Activated naive CD4-positive, alpha-beta T cell treated with anti-CD3 and anti-CD28 coated beads, Interleukin-2, amount 50 U/mL, for 24 hours (primary cell): ENCODE results near the gene ARHGEF3.
"Not testable (repeated sequence)": the region's sequence is repeated elsewhere in the genome, so short reads cannot be mapped to it uniquely, and the experiment has no call there.

ENCODE experiments used
- H3K27ac Mint-ChIP-seq: one replicate; pipeline ENCODE4 v1.8.0; 2021; ENCODE audit warnings: mild to moderate bottlenecking, mixed read lengths
- H3K27me3 Mint-ChIP-seq: one replicate; pipeline ENCODE4 v1.8.0; 2021; ENCODE audit warnings: mixed read lengths
- H3K36me3 Mint-ChIP-seq: one replicate; pipeline ENCODE4 v1.8.0; 2021; ENCODE audit warnings: mixed read lengths
- H3K4me1 Mint-ChIP-seq: one replicate; pipeline ENCODE4 v1.8.0; 2021; ENCODE audit warnings: mixed read lengths
- H3K4me3 Mint-ChIP-seq: one replicate; pipeline ENCODE4 v1.8.0; 2021; ENCODE audit warnings: mild to moderate bottlenecking, mixed read lengths
- H3K9me3 Mint-ChIP-seq: one replicate; pipeline ENCODE4 v1.8.0; 2021; ENCODE audit warnings: mixed read lengths

ARHGEF3 gene

DNA sequence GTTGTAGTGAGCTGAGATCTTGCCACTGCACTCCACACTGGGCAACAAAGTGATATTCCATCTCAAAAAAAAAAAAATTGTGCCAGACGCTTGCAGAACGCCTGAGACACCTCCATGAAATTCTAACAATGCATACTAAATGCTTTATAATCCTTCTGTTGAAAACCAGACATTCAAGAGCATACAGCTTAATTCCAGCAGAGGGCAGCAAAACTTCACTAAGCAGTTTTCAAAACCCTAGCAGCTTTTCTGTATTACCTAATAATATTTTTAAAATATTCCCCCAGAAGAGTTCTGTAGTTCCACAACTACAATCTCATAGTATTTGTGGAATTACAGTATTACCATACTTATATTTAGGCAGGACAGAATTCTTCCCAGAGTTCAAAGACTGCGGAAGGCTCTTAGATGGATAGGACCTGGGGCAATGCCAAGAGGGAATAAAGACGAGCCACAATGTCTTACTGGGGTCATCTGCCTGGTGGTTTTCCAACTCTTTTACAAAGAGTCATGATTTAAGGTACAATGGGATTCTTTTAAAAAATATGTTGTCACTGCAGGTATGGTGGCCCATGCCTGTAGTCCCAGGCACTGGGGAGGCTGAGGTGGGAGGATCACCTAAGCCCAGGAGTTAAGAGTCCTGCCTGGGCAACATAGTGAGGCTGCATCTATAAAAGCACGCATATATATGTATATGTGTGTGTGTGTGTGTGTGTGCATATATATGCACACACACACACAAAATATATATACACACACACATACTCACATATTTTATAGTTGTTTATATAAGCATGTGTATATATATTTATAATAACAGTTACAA, 99.0 kb downstream of the ARHGEF3 start:
- H3K4me1 Mint-ChIP-seq = peaks cover 18% of the 10 kb centered on the region
- H3K27ac Mint-ChIP-seq = no peak overlapping the region
- H3K9me3 Mint-ChIP-seq = no peaks in the 10 kb centered on the region
- no peak overlapping the region for H3K4me3 Mint-ChIP-seq
- no peaks in the 10 kb centered on the region for H3K27me3 Mint-ChIP-seq
- no peaks in the 10 kb centered on the region for H3K36me3 Mint-ChIP-seq

DNA sequence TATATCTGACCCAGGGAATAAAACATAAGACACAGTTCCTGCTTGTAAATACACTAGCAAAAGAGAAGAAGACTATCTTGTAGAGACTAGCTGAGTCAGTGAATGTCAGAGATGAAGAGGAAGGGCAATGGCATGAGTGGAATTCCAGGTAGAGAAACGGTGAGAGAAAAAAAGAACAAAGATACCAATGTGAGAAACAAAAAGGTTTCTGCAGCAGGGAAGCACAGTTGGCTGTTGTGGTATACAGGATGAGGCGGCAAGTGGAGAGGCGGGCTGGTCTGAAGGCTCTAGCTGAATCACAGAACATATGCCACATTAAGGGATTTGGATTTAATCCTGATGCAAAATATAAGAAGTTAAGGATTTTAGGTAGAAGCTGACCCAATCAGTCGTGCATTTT, 101.6 kb downstream of the ARHGEF3 start:
- no peaks in the 10 kb centered on the region for H3K27me3 Mint-ChIP-seq
- H3K4me3 Mint-ChIP-seq = no peak overlapping the region
- peaks cover 25% of the 10 kb centered on the region for H3K4me1 Mint-ChIP-seq
- no peaks in the 10 kb centered on the region for H3K9me3 Mint-ChIP-seq
- H3K36me3 Mint-ChIP-seq = no peaks in the 10 kb centered on the region
- no peak overlapping the region for H3K27ac Mint-ChIP-seq

GRCh38 chr3:56694867-56695683, 106.7 kb downstream of the ARHGEF3 start:
- H3K27me3 Mint-ChIP-seq = no peaks in the 10 kb centered on the region
- H3K9me3 Mint-ChIP-seq = no peaks in the 10 kb centered on the region
- no peaks in the 10 kb centered on the region for H3K36me3 Mint-ChIP-seq
- peak overlapping the region; percentile 2 for H3K4me3 Mint-ChIP-seq
- H3K27ac Mint-ChIP-seq = peak overlapping the region; percentile 71
- peaks cover 43% of the 10 kb centered on the region for H3K4me1 Mint-ChIP-seq

GRCh38 chr3:56693750-56694149, 108.0 kb downstream of the ARHGEF3 start:
- peak overlapping the region; percentile 69 for H3K27ac Mint-ChIP-seq
- H3K4me1 Mint-ChIP-seq = peaks cover 43% of the 10 kb centered on the region
- H3K4me3 Mint-ChIP-seq = peak overlapping the region; percentile 73
- no peaks in the 10 kb centered on the region for H3K9me3 Mint-ChIP-seq
- H3K36me3 Mint-ChIP-seq = no peaks in the 10 kb centered on the region
- no peaks in the 10 kb centered on the region for H3K27me3 Mint-ChIP-seq

DNA sequence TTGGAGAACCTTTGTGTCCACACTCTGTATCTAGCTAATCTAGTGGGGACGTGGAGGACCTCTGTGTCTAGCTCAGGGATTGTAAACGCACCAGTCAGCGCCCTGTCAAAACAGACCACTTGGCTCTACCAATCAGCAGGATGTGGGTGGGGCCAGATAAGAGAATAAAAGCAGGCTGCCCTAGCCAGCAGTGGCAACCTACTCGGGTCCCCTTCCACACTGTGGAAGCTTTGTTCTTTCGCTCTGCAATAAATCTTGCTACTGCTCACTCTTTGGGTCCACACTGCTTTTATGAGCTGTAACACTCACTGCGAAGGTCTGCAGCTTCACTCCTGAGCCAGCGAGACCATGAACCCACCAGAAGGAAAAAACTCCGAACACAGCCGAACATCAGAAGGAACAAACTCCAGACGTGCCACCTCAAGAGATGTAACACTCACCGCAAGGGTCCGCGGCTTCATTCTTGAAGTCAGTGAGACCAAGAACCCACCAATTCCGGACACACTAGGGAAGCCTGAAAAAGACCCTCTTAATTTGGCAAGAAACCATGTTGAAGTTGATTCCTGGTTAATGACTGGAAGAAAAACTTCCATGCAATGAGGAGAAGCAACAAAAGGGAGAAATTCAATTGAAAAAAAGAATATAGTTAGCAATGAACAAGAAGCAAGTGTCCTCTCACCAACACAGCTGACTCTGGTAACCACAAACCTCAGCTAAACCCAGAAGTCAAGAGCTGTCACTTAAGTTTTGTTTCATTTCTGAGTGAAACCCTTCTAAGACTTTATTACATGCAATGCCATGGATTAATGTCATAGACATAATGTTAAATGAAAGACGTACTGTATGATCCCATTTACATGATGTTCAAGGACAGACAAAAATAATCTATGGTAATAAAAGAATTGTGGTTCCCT, 109.0 kb downstream of the ARHGEF3 start:
- not testable (repeated sequence) for H3K9me3 Mint-ChIP-seq, H3K36me3 Mint-ChIP-seq, H3K27me3 Mint-ChIP-seq
- peaks cover 47% of the 10 kb centered on the region for H3K4me1 Mint-ChIP-seq
- H3K27ac Mint-ChIP-seq = peak overlapping the region; percentile 52
- H3K4me3 Mint-ChIP-seq = peak overlapping the region; percentile 73

DNA sequence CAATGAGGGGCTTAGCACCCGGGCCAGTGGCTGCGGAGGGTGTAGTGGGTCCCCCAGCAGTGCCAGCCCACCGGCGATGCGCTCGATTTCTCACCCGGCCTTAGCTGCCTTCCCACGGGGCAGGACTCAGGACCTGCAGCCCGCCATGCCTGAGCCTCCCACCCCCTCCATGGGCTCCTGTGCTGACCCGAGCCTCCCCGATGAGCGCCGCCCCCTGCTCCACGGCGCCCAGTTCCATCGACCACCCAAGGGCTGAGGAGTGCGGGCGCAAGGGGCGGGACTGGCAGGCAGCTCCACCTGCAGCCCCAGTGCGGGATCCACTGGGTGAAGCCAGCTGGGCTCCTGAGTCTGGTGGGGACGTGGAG, 109.8 kb downstream of the ARHGEF3 start:
- not testable (repeated sequence) for H3K36me3 Mint-ChIP-seq, H3K4me3 Mint-ChIP-seq, H3K9me3 Mint-ChIP-seq, H3K27ac Mint-ChIP-seq, H3K27me3 Mint-ChIP-seq
- H3K4me1 Mint-ChIP-seq = peaks cover 47% of the 10 kb centered on the region

- H3K27me3 Mint-ChIP-seq = no peaks in the 10 kb centered on the region
- no peaks in the 10 kb centered on the region for H3K36me3 Mint-ChIP-seq
- no peak overlapping the region for H3K4me3 Mint-ChIP-seq
- peaks cover 43% of the 10 kb centered on the region for H3K4me1 Mint-ChIP-seq
- no peaks in the 10 kb centered on the region for H3K9me3 Mint-ChIP-seq
- H3K27ac Mint-ChIP-seq = no peak overlapping the region
These were observed 110.4 kb downstream of the ARHGEF3 start for GRCh38 chr3:56691165-56692000.

GRCh38 chr3:56689303-56689702, 112.4 kb downstream of the ARHGEF3 start:
- H3K36me3 Mint-ChIP-seq = no peaks in the 10 kb centered on the region
- no peaks in the 10 kb centered on the region for H3K27me3 Mint-ChIP-seq
- H3K9me3 Mint-ChIP-seq = no peaks in the 10 kb centered on the region
- peaks cover 23% of the 10 kb centered on the region for H3K4me1 Mint-ChIP-seq
- no peak overlapping the region for H3K27ac Mint-ChIP-seq
- no peak overlapping the region for H3K4me3 Mint-ChIP-seq

- H3K9me3 Mint-ChIP-seq = no peaks in the 10 kb centered on the region
- no peak overlapping the region for H3K27ac Mint-ChIP-seq
- H3K4me1 Mint-ChIP-seq = peaks cover 13% of the 10 kb centered on the region
- no peaks in the 10 kb centered on the region for H3K36me3 Mint-ChIP-seq
- H3K4me3 Mint-ChIP-seq = no peak overlapping the region
- H3K27me3 Mint-ChIP-seq = no peaks in the 10 kb centered on the region
These were observed 113.6 kb downstream of the ARHGEF3 start for GRCh38 chr3:56688191-56688590.

GRCh38 chr3:56684029-56684428, 117.7 kb downstream of the ARHGEF3 start:
- H3K4me3 Mint-ChIP-seq = peak overlapping the region; percentile 72
- no peaks in the 10 kb centered on the region for H3K27me3 Mint-ChIP-seq
- H3K27ac Mint-ChIP-seq = peak overlapping the region; percentile 72
- H3K9me3 Mint-ChIP-seq = peaks cover 4% of the 10 kb centered on the region
- H3K36me3 Mint-ChIP-seq = peaks cover 13% of the 10 kb centered on the region
- H3K4me1 Mint-ChIP-seq = peaks cover 33% of the 10 kb centered on the region

DNA sequence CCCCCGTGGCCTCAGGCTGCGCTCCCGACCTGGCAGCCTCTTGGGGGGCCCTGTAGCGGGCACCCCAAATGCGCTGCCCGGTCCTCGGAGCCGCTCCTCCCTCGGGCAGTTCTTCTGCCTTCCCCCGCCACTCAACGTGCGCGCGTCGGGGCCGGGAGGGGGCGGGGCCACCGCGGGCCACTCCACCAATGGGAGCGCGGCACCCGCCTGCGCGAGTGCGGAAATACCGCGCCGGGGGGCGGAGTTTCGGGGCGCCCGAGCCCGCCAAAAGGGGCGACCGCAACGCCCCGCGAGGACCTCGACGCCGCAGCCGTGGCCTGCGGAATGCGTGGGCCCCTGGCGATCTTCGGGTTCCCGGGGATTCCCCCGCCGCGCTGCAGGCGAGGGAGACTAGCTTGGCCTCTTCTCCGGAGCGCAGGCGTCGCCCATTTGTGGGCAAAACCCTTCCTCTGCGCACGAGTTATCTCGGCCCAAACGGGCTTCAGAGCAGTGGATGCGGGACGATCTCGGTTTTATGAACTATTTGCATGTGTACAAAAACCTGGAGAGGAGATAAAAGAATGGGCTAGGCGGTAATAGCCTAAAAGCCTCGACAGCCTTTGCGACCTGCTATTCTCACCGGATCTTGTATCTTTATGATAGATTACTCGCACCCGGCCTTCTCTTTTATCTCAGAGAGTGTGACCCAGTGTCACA, 118.5 kb downstream of the ARHGEF3 start, which contains the start of gene TASOR:
TASOR (minus strand) TSS at position 144 of the 696 bp plus-strand sequence. CDS start 259 bp downstream, outside the sequence.
- peak within 1 kb of the TSS; percentile 98 for H3K27ac Mint-ChIP-seq
- H3K36me3 Mint-ChIP-seq = peaks cover 18% of the 10 kb centered on the region
- H3K9me3 Mint-ChIP-seq = peaks cover 4% of the 10 kb centered on the region
- peak within 1 kb of the TSS; percentile 95 for H3K4me3 Mint-ChIP-seq
- H3K4me1 Mint-ChIP-seq = peaks cover 38% of the 10 kb centered on the region
- H3K27me3 Mint-ChIP-seq = no peaks in the 10 kb centered on the region

- Mint-ChIP-seq H3K36me3 (peaks cover 20% of the 10 kb centered on the region), H3K9me3 (peaks cover 4% of the 10 kb centered on the region), H3K4me1 (peaks cover 42% of the 10 kb centered on the region), H3K27ac (peak overlapping the region; percentile 98), H3K4me3 (peak overlapping the region; percentile 95), H3K27me3 (no peaks in the 10 kb centered on the region)
These were observed 119.2 kb downstream of the ARHGEF3 start for GRCh38 chr3:56682462-56683121.

GRCh38 chr3:56681984-56682461, 119.7 kb downstream of the ARHGEF3 start:
- Mint-ChIP-seq H3K4me3 (peak overlapping the region; percentile 95), H3K27me3 (no peaks in the 10 kb centered on the region), H3K4me1 (peaks cover 48% of the 10 kb centered on the region), H3K9me3 (peaks cover 4% of the 10 kb centered on the region), H3K27ac (peak overlapping the region; percentile 98), H3K36me3 (peaks cover 24% of the 10 kb centered on the region)
